Peyer's patch (tissue), 4 donors: ENCODE data around the gene AP1B1. TPM values are rescaled to one million over a fixed set of nuclear protein-coding genes. Genes with fewer than 3 reads are reported as not detected.

Source experiments
- DNase-seq, 3 donors: peaks; one replicate each; pipeline ENCODE4 v3.0.0-alpha.2; 2017 to 2019
- H3K27ac ChIP-seq, 4 donors: fragments of 200-600 bp; sonication (generic); one replicate each; pipeline ENCODE4 v1.5.1; 2016 to 2019
- H3K27me3 ChIP-seq, 2 donors: fragments of 200-600 bp; sonication (generic); one replicate each; pipeline ENCODE4 v1.5.1; 2019
- H3K36me3 ChIP-seq, 3 donors: fragments of 200-600 bp; sonication (generic); one replicate each; pipeline ENCODE4 v1.5.1; 2016 to 2019
- H3K4me1 ChIP-seq, 4 donors: fragments of 200-600 bp; sonication (generic); one replicate each; pipeline ENCODE4 v1.5.1; 2016 to 2019
- H3K4me3 ChIP-seq, 4 donors: fragments of 200-600 bp; sonication (generic); 1 replicate in 3 of 4; 2 replicates in 1 of 4; pipeline ENCODE4 v1.5.1; 2016 to 2019; ENCODE audit warnings: mild to moderate bottlenecking in 1 of 4
- H3K9me3 ChIP-seq, 4 donors: fragments of 200-600 bp; sonication (generic); one replicate each; pipeline ENCODE4 v1.5.1; 2016 to 2019; ENCODE audit warnings: mild to moderate bottlenecking in 1 of 4
- CTCF ChIP-seq, 6 experiments: fragments of 450-650 bp in 4 of 6; fragments of 200-600 bp in 2 of 6; sonication (generic) in 1 of 6; IDR thresholded peaks; one replicate each; pipeline ENCODE4 v1.5.1; 2017 to 2019; ENCODE audit warnings: antibody characterized with exemption in 6 of 6, mild to moderate bottlenecking in 3 of 6, moderate library complexity in 1 of 6
- POLR2A ChIP-seq, 2 donors: fragments of 450-650 bp; IDR thresholded peaks; one replicate each; pipeline ENCODE4 v1.5.1; 2017; ENCODE audit warnings: antibody characterized with exemption in 2 of 2, mild to moderate bottlenecking in 2 of 2, moderate library complexity in 2 of 2
- total RNA-seq, 4 donors: library from RNA; depleted of rRNA; stranded (reverse); fragments of >200 nt; gene quantifications; one replicate each; pipeline ENCODE4 v1.1.0, GENCODE V29; 2016

Gene AP1B1
- total RNA-seq, 4 donors from 2014 or later, result 109 to 135 (median 124) TPM

- no peak overlapping the region for H3K4me3 ChIP-seq
- no peak for DNase-seq
- peaks cover 0 to 27% (median 10%) of the 10 kb centered on the region in 4 donors for H3K4me1 ChIP-seq
- no peaks in the 10 kb centered on the region for H3K27me3 ChIP-seq
- peak overlapping the region in 2 of 4 donors; percentile 65 to 76 for H3K27ac ChIP-seq
- H3K9me3 ChIP-seq, result no peaks in the 10 kb centered on the region
- TF ChIP-seq POLR2A (IDR thresholded peaks at IDR 0.05) (no peak), CTCF (IDR thresholded peaks at IDR 0.05) (no peak)
- peaks cover 0 to 39% (median 2%) of the 10 kb centered on the region in 3 donors for H3K36me3 ChIP-seq
Measured at GRCh38 chr22:29302402-29302680, 86.0 kb downstream of the AP1B1 start.

GRCh38 chr22:29301716-29302401 lies 86.5 kb downstream of the AP1B1 start:
- Histone ChIP-seq H3K9me3 (no peaks in the 10 kb centered on the region), H3K4me1 (peaks cover 0 to 27% (median 7%) of the 10 kb centered on the region in 4 donors), H3K27me3 (no peaks in the 10 kb centered on the region), H3K27ac (peak overlapping the region in 2 of 4 donors; percentile 65 to 76), H3K36me3 (peaks cover 0 to 43% (median 2%) of the 10 kb centered on the region in 3 donors), H3K4me3 (no peak overlapping the region)
- peak in 2 of 3 donors; percentile 44 to 45 for DNase-seq
- TF ChIP-seq POLR2A (IDR thresholded peaks at IDR 0.05), result no peak
- no peak for TF ChIP-seq CTCF (IDR thresholded peaks at IDR 0.05)

DNA sequence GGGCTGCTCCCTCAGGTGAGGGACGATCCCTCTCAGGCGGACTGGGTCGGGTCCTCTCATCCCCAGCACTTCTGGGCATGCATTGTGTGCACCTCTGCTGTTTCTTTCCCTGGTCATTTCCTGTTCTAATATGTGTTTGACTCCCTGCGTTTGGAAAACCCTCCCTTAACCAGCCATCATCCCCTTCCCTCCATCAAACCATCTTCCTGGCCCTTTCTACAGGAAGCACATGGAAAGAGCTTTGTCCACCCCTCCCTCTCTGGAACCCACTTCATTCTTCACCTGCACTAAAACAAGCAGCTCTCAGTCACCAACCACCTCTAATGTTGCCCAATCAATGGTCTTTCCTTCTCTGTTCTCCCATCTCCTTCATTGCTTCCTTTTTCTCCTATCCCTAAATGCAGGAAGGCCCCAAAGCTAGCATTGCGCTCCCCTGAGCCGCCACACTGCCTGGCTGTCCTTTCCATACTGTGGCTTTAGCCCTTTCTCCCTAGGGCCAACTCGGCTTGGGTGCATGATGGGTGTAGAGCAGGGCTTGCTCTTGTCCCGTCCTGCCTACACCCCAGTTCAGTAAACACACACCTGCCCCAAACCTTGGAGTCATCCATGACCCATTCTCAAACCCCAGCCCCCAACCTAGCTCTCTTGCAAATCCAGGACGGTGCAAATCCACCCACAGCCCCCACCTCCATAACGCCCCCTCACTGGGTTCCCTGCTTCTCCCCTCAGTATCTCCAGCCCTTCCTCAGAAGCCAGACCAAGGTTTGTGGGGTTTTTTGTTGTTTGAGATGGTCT lies 87.4 kb downstream of the AP1B1 start:
- H3K36me3 ChIP-seq, result peaks cover 0 to 52% (median 2%) of the 10 kb centered on the region in 3 donors
- H3K4me1 ChIP-seq, result peaks cover 0 to 27% (median 3%) of the 10 kb centered on the region in 4 donors
- peak in 1 of 3 donors; percentile 45 for DNase-seq
- H3K27me3 ChIP-seq, result no peaks in the 10 kb centered on the region
- H3K4me3 ChIP-seq, result no peak overlapping the region
- TF ChIP-seq POLR2A (IDR thresholded peaks at IDR 0.05) (no peak), CTCF (IDR thresholded peaks at IDR 0.05) (no peak)
- no peak overlapping the region for H3K27ac ChIP-seq
- H3K9me3 ChIP-seq, result no peaks in the 10 kb centered on the region

GRCh38 chr22:29300467-29300806 lies 87.9 kb downstream of the AP1B1 start:
- TF ChIP-seq POLR2A (IDR thresholded peaks at IDR 0.05) (no peak), CTCF (IDR thresholded peaks at IDR 0.05) (no peak)
- Histone ChIP-seq H3K9me3 (no peaks in the 10 kb centered on the region), H3K4me1 (peaks cover 0 to 27% (median 2%) of the 10 kb centered on the region in 4 donors), H3K27ac (no peak overlapping the region), H3K36me3 (peaks cover 0 to 58% (median 2%) of the 10 kb centered on the region in 3 donors), H3K27me3 (no peaks in the 10 kb centered on the region), H3K4me3 (no peak overlapping the region)
- DNase-seq, result peak in 1 of 3 donors; percentile 39

DNA sequence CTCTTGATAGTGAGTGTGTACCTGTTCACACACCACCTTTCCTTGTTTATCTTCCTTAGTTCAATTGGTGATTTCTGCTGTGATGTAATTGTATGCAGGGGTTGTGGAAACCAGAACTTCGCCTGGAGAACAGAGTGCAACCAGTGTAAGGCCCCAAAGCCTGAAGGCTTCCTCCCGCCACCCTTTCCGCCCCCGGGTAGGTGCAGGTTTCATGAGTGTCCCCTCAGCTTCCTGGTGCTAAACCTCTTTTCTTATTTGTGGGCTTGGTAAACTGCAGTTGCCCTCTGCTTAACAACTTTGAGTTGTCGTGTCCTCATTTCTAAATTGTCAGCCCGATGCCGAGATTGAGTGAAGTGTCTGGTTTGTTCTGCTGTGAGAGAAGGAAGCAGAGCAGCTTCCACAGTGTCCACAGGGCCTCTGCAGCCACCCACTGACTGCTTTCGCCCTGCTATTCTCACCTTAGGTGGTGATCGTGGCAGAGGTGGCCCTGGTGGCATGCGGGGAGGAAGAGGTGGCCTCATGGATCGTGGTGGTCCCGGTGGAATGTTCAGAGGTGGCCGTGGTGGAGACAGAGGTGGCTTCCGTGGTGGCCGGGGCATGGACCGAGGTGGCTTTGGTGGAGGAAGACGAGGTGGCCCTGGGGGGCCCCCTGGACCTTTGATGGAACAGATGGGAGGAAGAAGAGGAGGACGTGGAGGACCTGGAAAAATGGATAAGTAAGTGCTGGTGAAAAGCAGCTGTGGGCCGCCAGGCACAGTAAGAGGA lies 89.1 kb downstream of the AP1B1 start:
- Histone ChIP-seq H3K4me1 (peaks cover 0 to 27% (median 2%) of the 10 kb centered on the region in 4 donors), H3K27ac (no peak overlapping the region), H3K36me3 (peaks cover 0 to 69% (median 2%) of the 10 kb centered on the region in 3 donors), H3K4me3 (no peak overlapping the region), H3K9me3 (no peaks in the 10 kb centered on the region), H3K27me3 (no peaks in the 10 kb centered on the region)
- no peak for TF ChIP-seq CTCF (IDR thresholded peaks at IDR 0.05)
- no peak for TF ChIP-seq POLR2A (IDR thresholded peaks at IDR 0.05)
- DNase-seq, result peak in 1 of 3 donors; percentile 32
